KG1 (cell line): ENCODE measurements around the gene HFE.
A peak's percentile ranks its signal among the peaks of the same experiment; 100 is the strongest.
"Not testable (repeated sequence)": the region's sequence is repeated elsewhere in the genome, so short reads cannot be mapped to it uniquely, and the experiment has no call there.

Source experiments
- DNase-seq: peaks from one replicate; lab custom pipeline; 2025; lab: John Stamatoyannopoulos, UW

Gene HFE

DNA sequence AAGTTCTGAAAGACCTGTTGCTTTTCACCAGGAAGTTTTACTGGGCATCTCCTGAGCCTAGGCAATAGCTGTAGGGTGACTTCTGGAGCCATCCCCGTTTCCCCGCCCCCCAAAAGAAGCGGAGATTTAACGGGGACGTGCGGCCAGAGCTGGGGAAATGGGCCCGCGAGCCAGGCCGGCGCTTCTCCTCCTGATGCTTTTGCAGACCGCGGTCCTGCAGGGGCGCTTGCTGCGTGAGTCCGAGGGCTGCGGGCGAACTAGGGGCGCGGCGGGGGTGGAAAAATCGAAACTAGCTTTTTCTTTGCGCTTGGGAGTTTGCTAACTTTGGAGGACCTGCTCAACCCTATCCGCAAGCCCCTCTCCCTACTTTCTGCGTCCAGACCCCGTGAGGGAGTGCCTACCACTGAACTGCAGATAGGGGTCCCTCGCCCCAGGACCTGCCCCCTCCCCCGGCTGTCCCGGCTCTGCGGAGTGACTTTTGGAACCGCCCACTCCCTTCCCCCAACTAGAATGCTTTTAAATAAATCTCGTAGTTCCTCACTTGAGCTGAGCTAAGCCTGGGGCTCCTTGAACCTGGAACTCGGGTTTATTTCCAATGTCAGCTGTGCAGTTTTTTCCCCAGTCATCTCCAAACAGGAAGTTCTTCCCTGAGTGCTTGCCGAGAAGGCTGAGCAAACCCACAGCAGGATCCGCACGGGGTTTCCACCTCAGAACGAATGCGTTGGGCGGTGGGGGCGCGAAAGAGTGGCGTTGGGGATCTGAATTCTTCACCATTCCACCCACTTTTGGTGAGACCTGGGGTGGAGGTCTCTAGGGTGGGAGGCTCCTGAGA is at the start of gene HFE:
HFE (plus strand) TSS at position 146 of the 832 bp plus-strand sequence; CDS start at position 158, 12 bp downstream.
- DNase-seq = no peak

DNA sequence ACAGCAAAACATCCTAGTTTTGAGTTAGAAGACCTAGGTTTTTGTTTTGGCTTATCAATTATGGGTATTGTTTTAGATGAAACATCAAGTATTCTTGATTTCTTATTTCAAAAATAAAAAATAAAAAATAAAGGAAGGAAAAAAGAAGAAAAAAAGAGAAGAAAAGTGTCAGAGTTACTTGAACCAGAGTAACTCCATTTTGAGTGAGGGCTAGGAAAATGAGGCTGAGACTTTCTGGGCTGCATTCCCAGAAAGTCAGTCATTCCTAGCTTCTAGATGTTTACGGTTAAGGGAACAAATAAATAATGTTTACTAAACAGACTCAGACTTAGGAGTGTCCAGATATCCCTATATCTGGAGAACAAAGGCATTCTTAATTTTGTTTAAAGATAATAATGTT is 45.3 kb upstream of the HFE start:
- DNase-seq = no peak

GRCh38 chr6:26043384-26044139 is 43.7 kb upstream of the HFE start:
- DNase-seq = peak; percentile 68

DNA sequence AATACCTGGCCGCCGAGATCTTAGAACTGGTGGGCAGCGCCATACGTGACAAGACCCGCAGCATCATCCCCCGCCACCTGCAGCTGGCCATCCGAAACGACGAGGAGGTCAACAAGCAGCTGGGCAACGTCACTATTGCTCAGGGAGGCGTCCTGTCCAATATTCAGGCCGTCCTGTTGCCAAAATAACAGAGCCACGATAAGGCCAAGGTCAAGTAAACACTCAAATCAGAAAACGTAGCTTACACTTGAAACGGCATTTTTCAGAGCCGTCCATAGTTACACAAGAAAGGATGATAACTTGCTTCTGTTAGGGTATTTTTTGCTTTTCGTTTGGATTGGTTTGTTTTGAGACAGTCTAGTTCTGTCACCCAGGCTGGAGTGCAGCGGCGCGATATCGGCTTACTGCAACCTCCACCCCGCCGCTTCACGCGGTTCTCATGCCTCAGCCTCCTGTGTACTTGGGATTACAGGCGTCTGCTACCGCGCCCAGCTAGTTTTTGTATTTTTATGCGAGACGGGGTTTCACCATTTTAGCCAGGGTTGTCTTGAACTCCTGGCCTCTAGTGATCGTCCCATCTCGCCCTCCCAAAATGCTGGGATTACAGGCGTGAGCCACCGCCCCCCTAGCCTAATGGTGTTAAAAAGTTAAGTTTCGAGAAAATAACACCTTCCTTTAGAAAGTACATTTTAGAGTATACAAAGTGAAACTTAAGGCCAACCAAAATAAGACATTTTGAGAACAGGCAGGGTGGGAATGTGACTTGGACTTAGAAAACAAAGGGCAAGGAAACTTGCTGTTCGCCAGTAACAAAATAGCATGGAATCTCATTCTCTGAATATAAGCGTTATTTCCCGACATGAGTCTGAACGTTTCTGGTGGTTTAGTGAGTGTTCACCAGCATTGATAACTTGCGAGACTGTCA is 42.8 kb upstream of the HFE start:
- DNase-seq = no peak

- DNase-seq = peak; percentile 73
Measured at GRCh38 chr6:26045065-26045927, 41.9 kb upstream of the HFE start.

GRCh38 chr6:26045928-26046368 is 41.3 kb upstream of the HFE start:
- DNase-seq = no peak

DNA sequence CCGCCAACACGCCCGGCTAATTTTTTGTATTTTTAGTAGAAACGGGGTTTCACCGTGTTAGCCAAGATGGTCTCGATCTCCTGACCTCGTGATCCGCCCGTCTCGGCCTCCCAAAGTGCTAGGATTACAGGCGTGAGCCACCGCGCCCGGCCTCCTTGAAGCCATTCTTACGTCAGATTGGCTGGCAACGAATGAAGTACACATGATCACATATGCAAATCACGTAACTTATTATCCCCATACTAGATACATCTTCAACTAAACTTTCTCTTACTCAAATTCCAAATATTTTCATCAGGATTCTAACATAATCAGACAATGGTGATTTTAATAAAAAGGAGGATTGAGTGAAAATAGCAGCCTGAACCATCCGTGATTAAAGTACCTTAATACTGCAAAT is 39.9 kb upstream of the HFE start:
- DNase-seq = not testable (repeated sequence)

- DNase-seq = no peak
Measured at GRCh38 chr6:26048590-26048989, 38.6 kb upstream of the HFE start.

- no peak for DNase-seq
Measured at GRCh38 chr6:26051665-26052310, 35.4 kb upstream of the HFE start.

- not testable (repeated sequence) for DNase-seq
Measured at GRCh38 chr6:26052762-26053250, 34.4 kb upstream of the HFE start.

GRCh38 chr6:26053992-26054780 is 33.0 kb upstream of the HFE start:
- DNase-seq = no peak

DNA sequence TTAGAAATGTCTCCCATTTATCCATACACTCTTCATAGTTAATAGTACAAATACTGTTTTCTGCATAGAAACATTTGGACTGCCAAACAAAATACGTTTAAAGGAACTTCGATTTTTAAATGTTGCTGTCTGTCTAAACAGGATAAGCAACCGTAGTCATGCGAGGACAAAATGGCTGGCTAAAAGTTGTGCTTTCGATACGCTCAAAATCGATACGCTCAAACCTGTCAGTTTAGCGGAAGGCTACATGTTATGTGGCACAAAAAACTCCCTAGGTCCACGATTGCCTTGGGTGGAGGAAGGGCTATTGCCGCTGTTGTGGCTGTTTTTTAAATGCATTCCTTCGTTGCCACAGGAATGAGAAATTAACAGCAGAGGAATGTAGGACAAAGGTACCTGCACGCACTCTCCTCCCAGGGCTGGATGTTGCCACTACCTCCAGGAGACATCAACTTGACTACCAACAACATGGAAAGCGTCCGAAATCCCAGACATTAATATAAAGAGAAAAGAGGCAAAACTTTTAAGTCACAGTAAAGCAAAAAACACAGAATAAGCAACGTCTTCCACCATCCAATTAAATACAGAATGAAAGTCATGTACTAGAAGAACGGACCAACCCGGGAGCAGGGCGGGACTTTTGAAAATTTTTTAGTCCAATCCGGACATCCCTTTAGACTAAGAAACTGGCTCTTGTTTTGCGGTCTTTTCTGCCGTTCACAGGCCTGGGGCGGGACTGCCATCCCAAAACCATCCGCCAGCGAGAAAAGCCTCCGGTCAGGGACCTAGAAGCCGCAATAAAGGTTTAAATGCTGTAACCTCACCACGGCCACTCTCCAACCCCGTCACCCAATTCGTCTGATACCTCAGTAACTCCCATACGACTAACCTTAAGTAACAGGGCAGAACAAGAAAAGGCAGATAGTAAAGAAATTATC is 32.2 kb upstream of the HFE start:
- DNase-seq = peak; percentile 88

DNA sequence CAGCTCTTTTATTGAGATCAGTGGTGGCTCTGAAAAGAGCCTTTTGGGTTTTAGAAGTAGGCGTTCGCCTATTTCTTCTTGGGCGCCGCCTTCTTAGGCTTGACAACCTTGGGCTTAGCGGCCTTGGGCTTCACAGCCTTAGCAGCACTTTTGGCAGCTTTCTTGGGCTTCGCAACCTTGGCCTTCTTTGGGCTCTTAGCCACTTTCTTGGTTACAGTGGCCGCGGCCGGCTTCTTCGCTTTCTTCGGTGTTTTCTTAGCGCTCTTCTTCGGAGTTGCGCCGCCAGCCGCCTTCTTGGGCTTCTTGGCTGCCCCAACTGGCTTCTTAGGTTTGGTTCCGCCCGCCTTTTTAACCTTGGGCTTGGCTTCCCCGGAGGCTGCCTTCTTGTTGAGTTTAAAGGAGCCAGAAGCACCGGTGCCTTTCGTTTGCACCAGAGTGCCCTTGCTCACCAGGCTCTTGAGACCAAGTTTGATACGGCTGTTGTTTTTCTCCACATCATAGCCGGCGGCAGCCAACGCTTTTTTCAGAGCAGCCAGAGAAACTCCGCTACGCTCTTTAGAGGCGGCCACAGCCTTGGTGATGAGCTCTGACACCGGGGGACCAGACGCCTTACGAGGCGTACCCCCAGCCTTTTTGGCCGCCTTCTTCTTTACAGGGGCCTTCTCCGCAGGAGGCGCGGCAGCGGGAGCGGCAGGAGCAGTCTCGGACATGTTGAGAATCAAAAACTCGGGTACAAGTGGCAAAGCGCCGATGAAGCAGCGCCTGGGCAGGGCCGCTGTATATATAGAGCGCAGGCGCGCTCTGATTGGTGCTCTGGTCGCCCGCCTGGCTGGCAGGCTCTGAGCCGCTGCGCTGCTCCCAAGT is 31.3 kb upstream of the HFE start:
- DNase-seq = peak; percentile 88

- peak; percentile 54 for DNase-seq
Measured at GRCh38 chr6:26056583-26057350, 30.5 kb upstream of the HFE start.

DNA sequence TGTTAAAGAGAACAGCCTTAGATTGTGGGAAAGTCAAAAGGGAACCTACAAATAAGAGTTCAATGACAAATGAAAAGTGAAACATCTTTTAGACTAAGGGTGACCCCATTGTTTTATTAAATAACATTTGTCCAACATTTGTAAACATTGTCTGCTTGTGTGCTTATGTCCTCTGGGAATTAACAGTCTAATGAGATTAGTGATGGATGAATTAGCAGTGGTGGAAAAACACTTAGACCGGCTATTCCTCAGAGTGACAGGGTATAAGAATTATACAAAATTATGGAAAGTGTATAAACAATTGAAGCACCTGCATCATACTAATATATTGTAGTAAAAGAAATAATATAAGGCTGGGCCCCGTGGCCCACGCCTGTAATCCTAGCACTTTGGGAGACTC is 29.3 kb upstream of the HFE start:
- DNase-seq = no peak

GRCh38 chr6:26058477-26059033 is 28.7 kb upstream of the HFE start:
- not testable (repeated sequence) for DNase-seq
